Stimulated activated CD8-positive, alpha-beta memory T cell treated with anti-CD3 and anti-CD28 coated beads, Interleukin-15, amount 100 ng/mL, for 24 hours (primary cell): ENCODE data around the gene XPO6.

Experiments used
- DNase-seq: peaks from one replicate; pipeline ENCODE4 v3.0.0-alpha.2; 2020; ENCODE audit warnings: low read depth

XPO6 gene

DNA sequence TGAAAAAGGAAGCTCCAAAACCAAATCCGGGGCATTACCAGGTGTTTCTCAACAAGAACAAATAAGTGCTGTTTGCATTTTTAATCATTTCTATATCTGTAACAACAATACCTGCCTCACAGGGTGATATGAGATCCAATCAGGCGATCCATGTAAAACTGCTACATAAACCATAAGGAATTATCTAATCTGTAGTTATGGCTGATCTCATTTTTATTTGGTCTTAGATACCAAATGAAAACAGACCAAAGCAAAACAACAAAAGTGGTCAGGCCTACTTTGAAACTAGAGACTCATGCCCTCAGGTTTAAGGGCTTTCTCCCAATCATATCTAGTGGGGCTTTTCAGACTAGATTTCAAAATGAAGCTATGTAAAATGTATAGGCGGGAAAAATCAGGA lies 28.3 kb downstream of the XPO6 start:
- no peak for DNase-seq

- no peak for DNase-seq
Measured at GRCh38 chr16:28182801-28183200, 29.0 kb downstream of the XPO6 start.

GRCh38 chr16:28182183-28182582 lies 29.6 kb downstream of the XPO6 start:
- DNase-seq = no peak

- no peak for DNase-seq
Measured at GRCh38 chr16:28181515-28181914, 30.2 kb downstream of the XPO6 start.

DNA sequence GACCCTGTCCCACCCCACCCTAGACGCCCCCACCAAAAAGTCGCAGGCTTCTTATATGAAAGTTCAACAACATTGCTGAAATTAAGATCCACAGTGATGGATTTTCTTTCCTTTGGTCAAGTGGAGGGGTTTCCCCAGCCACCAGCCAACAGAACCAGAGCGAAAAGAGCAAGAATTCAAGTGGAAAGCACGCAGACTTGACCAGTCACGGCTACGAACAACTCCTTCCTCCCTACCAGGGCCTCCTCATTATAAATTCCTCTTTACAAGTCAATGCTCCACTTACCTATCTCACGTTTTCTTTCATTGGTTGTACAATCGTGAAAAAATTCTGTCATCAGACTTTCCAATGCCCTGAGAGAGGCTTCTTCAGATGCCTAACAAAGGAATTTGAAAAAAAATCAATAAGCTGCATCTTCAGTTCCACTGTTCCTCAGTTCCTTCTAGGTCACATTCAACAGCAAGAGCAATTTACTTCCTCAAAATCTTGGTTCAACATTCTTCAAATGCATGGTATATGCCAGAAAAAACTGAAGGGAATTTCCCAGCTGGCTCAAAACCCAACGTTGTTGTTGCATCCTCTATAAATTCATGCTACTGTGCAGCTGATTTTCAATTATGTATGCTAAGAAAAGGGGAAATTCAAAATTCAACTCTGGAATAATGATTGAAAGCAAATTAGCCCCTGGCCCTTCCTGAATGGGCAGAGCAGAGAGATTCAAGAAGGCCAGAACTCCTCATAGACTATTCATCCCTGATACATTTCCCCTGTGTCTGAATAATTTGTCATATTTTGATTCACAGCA lies 30.9 kb downstream of the XPO6 start:
- DNase-seq = no peak

GRCh38 chr16:28179354-28179753 lies 32.4 kb downstream of the XPO6 start:
- no peak for DNase-seq

DNA sequence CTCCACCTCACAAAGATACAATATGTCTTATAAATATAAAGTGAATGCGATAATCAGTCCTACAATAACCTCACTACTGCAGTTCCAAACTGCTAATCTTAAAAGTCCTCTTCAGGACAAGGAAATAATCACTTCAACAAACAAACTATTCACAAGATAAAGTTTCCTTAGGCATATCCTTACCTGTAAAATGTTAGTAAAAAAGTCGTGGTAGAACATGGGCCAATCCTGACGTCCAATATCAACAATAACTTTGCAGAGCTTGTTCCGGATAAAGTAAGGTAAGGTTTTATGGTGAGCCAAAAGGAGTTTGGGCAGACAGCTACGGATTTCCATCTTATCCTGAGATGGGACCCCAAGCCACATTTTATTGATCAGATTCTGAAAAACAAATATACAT lies 36.0 kb downstream of the XPO6 start:
- DNase-seq = no peak

DNA sequence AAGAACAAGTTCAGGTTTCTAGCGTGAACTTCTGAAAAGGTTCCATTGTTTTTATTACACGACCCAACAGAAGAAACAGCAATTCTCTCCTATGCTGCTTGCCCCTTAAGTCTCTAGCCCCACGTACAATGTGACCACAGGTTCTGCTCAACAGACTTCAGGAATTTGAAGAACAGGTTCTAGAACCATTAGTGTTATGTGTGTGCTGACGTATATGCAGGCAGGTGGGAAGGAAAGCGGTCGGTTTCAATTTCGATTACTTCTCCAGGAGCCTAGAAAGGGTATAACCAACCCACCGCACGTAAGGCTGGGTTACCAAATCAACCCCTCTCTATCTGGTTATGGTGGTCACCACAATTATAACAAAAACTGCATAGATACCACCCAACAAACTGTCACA lies 39.4 kb downstream of the XPO6 start:
- DNase-seq = no peak

DNA sequence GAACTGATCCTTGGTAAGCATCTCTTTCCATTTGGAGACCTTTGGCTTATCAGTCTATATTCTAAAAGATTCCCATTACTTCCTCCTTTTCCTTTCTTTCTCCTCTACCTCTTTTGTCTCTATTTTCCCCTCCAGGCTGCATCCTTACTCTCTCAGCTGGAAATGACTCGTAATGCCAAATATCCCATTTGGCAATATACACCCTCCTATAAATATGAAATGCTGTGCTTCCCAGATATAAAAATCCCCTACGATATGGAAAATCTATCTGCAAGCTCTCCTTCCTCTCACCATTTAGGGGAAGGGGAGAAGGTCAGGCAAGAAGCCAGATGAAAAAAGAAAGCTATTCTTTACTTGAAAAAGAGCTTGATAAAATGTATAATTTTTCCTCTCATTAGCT lies 39.9 kb downstream of the XPO6 start:
- no peak for DNase-seq

DNA sequence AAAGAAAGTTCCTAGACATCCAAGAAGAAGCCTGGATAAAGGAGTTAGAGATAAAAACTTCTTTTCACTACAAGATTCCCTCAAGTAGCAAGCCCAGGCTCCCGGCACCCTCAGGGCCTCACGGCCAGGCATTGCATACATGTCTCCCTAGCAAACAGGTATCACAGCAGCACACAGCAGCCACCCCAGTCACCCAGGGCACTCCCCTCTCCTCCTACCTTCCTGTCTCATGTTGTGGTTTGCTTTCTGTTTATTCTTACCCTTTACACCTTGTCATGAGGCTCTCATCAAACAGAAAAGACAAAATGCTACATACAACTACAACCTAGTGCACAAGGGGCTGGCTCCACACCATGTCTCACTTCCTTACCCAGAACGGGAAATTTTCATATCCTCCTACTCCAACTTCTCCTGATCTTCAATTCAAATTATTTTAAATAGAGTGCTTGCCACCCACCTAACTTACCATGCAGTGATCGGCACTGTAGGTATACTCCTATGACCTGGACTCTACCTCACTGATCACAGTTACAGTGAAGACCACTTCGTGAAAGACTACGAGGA lies 42.7 kb downstream of the XPO6 start:
- no peak for DNase-seq

DNA sequence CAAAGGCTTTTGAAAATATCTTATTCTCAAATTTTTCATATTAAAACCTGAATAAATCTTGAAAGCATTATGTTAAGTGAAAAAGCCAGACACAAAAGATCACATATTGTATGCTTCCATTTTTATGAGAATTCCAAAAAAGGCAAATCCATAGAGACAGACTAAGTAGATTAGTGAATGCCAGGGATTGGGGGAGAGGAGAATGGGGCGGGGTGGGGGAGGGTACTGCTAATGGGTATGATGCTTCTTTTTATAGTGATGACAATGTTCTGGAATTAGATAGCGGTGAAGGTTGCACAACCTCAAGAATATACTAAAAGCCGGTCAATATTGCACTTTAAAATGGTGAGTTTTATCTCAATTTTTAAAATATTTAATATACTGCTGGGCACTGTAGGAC lies 44.0 kb downstream of the XPO6 start:
- no peak for DNase-seq

- no peak for DNase-seq
Measured at GRCh38 chr16:28167221-28167620, 44.5 kb downstream of the XPO6 start.

DNA sequence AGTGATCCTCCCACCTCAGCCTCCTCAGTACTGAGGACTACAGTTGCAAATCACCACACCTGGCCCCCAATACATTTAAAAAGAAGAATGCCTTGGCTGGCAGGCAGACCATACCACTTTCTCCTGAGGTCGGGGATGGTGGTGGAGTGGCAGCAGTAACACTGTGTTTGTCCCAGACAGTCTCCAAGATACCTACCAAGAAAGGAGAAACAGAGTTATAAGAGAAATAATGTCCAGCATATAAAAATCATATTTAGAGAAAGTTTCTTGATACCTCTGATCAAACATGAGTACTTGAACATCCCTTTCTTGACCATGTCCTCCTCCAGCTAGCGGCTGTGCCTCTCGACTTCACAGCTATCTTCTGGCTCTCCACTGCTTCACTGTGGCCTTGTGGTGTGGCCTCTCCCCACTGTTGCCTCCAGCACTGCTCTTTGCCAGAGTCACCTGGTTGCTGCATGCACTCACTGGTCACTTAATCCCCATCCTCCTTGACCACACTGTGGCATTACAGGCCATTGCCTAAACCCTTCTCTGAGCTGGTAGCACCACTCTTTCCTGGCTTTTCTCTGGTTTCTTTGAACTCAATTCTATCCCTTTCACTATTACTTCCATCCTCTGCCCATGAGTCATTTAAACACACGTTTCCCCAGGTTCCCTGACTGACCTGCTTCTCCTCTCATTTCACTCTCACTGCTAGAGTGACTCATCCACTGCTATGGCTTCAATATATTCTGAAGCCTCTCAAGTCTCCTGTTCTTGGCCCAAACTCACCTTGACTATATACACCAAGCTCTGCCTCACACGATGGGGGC lies 45.2 kb downstream of the XPO6 start:
- DNase-seq = no peak

DNA sequence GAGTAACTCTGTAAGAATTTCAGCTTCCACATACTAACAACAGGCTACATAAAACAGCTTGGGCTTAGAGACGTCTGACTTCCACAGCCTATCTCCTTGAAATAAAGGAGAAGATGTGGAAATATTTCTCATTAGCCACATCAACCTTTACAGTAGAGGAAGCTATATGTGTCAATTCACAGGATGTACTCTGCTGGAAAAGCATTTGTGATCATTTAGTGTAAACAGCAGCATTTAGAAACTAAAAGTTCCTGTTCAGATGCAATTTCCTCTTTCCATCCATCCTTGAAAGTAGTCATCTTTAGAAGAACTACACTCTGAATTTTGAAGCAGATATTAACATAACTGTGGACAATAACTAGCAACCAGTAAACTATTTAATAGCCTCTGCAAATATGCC lies 46.2 kb downstream of the XPO6 start:
- DNase-seq = no peak

DNA sequence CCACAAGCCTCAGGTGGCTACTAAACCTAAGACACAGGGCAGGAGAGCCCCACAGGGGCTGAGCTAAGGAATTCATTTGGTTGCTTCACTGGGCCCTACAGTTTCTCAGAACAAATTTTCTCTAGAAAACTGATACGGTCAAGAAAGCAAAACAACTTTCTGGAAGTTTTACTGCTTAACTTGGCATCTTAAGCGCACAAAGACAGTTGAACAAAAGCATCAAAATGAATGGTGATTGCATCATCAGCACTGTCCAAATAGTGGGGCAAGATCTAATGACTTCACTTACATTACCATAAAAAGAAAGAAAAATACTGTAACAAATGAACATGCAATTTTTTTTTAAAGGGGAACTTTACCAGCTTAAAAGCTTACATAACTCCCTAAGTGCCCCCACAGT lies 47.6 kb downstream of the XPO6 start:
- DNase-seq = no peak

DNA sequence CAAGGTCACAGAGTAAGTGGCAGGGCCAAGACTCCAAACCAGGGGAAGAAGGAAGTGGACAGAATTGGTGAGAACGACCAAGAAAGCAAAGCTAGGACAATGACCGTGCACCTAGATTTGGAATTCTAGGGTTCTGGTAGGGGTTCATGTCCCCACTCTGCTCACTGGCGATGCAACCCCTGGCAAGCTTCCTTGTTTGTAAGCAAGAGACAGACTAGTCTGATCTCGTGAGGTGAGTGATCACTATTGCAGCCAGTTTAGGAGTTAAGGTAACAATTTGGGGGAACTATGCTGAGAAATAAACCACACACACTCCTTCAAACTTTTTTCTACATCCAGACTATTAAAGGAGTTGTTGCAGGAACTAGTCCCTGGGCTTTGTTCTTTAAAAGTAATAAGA lies 48.1 kb downstream of the XPO6 start:
- no peak for DNase-seq

DNA sequence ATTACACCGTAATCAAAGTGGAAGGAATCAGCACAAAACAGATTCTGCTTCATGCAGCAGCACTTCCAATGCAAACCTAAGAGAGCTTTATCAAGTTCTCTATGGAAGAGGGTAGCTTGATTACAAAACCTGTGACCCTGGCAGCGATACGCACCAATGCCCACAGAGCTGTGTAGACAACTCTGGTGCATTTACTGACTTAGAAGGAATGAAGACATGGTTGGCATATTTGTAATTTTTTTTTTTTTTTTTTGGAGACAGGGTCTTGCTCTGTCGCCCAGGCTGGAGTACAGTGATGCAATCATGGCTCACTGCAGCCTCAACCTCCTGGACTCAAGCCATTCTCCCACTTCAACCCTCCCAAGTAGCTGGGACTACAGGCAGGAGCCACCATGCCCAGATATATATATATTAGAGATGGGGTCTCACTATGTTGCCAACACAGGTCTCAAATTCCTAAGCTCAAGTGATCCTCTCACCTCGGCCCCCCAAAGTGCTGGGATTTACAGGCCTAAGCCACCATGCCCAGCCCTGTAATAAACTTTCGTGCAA lies 49.4 kb downstream of the XPO6 start:
- DNase-seq = no peak

DNA sequence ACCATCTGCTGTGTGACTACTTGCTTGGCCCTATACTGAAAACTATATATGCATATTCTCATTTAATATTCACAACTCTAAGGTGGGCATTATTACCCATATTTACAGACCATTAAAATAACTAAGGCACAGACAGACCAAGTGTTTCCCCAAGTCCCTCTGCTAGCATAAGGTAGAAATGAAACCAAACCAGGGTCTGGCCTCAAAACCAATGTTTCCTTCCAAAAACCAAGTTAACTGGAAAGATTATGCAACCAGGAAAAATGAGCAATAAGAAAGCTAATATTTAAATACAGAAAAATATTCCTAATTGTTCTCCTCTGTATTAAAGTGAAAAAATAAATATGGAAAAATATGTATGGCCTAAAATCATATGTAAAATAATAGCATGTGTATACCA lies 50.1 kb downstream of the XPO6 start:
- DNase-seq = no peak

DNA sequence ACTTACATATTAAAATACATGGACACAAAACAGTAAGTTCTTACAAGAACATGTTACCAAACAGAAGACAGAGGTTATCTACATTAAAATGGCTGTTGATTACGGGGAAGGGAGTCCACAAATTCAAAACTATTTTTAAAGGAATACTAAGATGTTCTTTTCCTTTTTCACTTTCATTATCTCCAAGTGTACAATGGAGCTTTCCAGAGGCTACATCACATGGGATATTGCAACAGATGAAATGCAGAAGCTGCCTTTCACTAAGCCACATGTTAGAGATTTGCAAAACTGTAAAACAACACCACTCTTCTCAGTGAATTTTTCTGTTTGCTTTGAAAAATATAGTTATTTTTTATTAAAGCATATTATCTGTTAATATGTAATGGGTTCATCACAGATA lies 53.6 kb downstream of the XPO6 start:
- no peak for DNase-seq

DNA sequence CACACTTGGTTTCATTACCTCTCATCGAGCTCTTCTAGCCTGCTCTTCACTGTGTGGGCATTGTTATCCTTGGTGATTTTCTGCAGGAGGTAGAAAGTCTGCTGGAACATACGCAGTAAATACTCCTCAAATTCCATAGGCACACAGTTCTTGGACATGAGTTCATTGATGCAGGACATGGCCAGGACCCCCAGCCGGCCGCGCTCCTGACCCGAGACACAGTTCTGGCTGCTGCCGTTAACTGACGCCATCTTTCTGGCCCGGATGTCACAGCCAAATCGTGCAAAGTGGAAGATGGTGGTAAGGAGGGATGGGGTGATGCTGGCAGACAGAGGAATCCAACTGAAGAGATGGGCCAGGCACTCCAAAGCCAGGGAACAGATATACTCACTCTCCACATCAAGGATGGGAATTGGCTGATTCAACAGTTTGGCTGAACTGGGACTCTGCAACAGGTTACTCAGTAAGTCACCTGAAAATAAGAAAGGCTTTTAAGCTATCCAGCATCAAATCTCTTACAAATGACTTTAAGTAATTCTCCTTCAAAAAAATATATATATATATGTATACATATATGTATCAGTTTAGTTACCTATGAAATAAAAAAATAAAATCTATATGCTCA lies 55.6 kb downstream of the XPO6 start:
- no peak for DNase-seq

GRCh38 chr16:28155293-28155692 lies 56.5 kb downstream of the XPO6 start:
- no peak for DNase-seq

- DNase-seq = no peak
Measured at GRCh38 chr16:28151180-28151579, 60.6 kb downstream of the XPO6 start.
